ENCODE measurements around the gene DYRK1A.
"Not testable (repeated sequence)": the region's sequence is repeated elsewhere in the genome, so short reads cannot be mapped to it uniquely, and the experiment has no call there.

The DYRK1A gene

GRCh38 chr21:37483776-37484175, 117.2 kb downstream of the DYRK1A start:
- no peak for DNase-seq (ENCODE audit: low read depth in 2 of 2)

- no peak for DNase-seq (ENCODE audit: low read depth in 2 of 2)
These were observed 118.2 kb downstream of the DYRK1A start for GRCh38 chr21:37484535-37485474.

DNA sequence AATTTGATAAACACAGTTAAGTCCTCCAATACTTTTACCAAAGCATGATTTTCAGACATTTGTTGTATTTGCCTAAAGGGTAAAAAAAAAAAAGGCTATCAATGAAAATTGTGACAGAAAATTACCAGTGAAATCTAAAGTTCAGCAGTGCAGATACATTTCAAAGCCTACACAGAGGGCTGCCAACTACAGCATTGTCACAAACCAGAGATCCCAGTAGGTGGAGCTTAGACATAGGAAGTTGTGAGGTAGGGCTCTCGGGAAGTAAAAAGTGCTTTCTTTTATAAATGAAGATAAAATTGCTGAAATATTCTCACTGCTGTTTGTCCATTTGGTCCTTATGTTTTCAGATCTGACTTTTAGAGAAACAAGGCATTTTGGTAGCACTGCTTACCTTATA, 123.0 kb downstream of the DYRK1A start:
- no peak for DNase-seq (ENCODE audit: low read depth in 2 of 2)

GRCh38 chr21:37490084-37490483, 123.5 kb downstream of the DYRK1A start:
- no peak for DNase-seq (ENCODE audit: low read depth in 2 of 2)

DNA sequence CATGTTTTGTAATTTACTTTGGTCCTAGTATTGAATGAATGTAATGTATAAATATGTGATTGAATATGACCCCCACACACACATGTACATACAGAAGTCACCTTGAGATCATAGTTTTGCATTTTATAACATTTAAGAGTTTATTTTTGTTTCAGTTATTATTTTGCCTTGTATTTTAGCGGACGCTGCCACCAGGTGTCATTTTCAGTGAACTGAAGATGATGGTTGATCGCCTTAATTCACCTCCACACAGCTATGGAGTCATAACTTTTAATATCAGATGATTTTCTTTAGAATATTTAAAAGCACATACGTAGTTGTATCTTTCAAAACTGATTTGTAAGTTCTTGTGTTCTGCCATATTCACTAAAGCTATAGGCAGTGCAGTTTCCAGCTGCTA, 130.4 kb downstream of the DYRK1A start:
- DNase-seq (ENCODE audit: low read depth in 2 of 2) = no peak

DNA sequence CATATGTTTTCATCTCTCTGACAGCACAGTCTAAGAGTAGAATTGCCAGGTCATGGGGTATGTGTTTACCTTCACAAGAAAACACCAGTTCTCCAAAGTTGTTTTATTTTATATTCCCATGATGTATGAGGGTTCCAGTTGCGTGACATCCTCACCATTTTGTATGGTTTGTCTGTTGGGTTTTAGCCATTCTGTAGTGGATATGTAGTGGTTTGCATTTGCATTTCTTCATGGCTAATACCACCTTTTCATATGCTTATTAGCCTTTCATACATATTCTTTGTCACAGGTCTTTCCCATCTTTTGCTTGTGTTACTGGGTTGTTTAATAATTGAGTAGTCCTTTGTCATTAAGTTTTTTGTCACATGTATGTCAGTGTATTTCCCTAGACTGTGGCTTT, 132.1 kb downstream of the DYRK1A start:
- no peak for DNase-seq (ENCODE audit: low read depth in 2 of 2)

GRCh38 chr21:37502947-37503346, 136.4 kb downstream of the DYRK1A start:
- DNase-seq (ENCODE audit: low read depth in 2 of 2) = no peak

- DNase-seq (ENCODE audit: low read depth in 2 of 2) = no peak
These were observed 137.4 kb downstream of the DYRK1A start for GRCh38 chr21:37503848-37504467.

DNA sequence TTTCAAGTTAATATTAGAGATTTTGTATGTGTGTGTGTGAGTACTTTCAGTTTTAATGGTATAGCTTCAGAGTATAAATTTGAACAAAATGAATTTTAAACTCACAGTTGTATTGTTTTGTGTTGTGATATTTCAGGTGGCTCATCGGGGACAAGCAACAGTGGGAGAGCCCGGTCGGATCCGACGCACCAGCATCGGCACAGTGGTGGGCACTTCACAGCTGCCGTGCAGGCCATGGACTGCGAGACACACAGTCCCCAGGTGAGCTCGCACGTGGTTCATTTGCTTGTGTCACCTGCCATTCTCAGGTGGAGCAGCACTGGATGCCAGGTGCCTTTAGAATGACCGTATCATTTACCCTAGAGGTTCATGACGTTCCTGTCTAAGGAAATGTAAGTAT, 139.4 kb downstream of the DYRK1A start:
- no peak for DNase-seq (ENCODE audit: low read depth in 2 of 2)

- no peak for DNase-seq (ENCODE audit: low read depth in 2 of 2)
These were observed 141.1 kb downstream of the DYRK1A start for GRCh38 chr21:37507716-37508115.

DNA sequence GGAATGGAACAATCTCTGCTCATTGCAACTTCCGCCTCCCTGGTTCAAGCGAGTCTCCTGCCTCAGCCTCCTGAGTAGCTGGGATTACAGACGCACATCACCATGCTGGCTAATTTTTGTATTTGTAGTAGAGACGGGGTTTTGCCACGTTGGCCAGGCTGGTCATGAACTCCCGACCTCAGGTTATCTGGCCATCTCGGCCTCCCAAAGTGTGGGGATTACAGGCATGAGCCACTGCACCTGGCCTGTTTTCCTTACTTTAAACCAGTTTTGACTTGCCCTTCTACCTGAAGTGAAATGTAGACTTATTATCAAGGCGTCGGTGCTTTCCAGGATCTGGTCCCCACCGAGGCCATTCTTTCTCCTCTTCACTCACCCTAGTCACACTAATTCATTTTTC, 141.8 kb downstream of the DYRK1A start:
- no peak for DNase-seq (ENCODE audit: low read depth in 2 of 2)

- no peak for DNase-seq (ENCODE audit: low read depth in 2 of 2)
These were observed 143.3 kb downstream of the DYRK1A start for GRCh38 chr21:37509802-37510393.

DNA sequence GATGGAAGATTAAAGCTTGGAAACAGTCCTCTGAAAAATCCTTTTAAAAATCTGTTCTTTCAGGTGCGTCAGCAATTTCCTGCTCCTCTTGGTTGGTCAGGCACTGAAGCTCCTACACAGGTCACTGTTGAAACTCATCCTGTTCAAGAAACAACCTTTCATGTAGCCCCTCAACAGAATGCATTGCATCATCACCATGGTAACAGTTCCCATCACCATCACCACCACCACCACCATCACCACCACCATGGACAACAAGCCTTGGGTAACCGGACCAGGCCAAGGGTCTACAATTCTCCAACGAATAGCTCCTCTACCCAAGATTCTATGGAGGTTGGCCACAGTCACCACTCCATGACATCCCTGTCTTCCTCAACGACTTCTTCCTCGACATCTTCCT, 145.3 kb downstream of the DYRK1A start:
- DNase-seq (ENCODE audit: low read depth in 2 of 2) = no peak

GRCh38 chr21:37513383-37513782, 146.8 kb downstream of the DYRK1A start:
- no peak for DNase-seq (ENCODE audit: low read depth in 2 of 2)

DNA sequence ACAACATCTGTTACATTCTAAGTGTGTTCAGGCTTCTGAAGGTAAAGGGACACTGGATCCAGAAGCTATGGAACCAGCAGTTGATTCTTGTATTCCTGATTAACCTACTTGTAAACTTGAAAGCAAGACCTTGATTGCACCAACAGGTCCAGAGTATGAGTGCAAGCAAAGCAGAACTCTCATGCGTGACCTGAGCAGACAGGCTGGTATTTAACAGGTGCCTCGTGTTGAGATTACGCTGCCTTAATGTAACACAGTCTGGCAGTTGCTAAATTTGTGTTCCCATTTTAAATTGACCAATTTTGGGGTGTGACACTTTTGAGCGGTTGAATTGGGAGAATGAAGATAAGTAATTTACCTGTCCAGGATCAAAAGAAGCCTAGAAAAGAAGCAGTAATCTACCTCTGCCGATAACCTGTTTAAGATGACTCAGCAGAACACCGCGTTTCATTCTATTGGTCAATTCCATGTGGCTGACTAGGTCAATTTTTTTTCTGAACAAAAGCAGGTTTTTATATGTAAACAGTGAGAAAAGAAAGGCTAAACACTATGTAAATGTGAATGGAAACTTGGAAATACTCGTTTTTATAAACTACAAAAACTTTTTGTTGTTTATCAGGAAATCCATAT, 147.6 kb downstream of the DYRK1A start:
- no peak for DNase-seq (ENCODE audit: low read depth in 2 of 2)

GRCh38 chr21:37516998-37517397, 150.4 kb downstream of the DYRK1A start:
- no peak for DNase-seq (ENCODE audit: low read depth in 2 of 2)

DNA sequence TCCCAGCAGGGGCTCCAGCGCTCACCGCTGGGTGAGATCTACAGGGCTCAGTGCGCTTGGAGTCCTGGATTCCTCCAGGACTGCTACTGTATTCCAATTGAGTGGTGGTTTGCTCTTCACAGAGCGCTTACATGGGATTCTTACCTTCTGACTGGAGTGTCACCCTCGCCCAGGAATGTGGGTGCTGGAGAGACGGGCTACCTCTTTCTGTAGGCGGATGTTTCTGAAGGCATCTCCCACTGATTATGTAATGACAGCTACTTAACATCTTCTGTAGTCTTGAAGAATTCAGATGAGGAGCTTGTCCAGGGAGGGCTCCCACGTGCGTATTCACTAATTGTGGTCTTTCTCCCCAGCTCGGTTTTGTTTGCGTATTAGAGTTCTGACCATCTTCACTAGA, 154.2 kb downstream of the DYRK1A start:
- DNase-seq (ENCODE audit: low read depth in 2 of 2) = no peak

- no peak for DNase-seq (ENCODE audit: low read depth in 2 of 2)
These were observed 155.1 kb downstream of the DYRK1A start for GRCh38 chr21:37521658-37522057.

- no peak for DNase-seq (ENCODE audit: low read depth in 2 of 2)
These were observed 156.2 kb downstream of the DYRK1A start for GRCh38 chr21:37522641-37523295.

DNA sequence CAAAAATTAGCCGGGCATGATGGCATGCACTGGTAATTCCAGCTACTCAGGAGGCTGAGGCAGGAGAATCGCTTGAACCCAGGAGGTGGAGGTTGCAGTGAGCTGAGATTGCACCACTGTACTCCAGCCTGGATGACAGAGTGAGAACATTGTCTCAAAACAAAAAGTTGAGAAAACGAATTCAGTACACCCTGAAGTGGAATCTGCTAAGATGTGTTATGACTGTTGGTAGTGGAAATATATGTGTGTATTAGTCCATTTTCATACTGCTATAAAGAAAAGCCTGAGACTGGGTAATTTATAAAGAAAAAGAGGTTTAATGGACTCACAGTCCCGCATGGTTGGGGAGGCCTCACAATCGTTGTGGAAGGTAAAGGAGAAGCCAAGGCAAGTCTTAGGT, 158.4 kb downstream of the DYRK1A start:
- DNase-seq (ENCODE audit: low read depth in 2 of 2) = not testable (repeated sequence)

DNA sequence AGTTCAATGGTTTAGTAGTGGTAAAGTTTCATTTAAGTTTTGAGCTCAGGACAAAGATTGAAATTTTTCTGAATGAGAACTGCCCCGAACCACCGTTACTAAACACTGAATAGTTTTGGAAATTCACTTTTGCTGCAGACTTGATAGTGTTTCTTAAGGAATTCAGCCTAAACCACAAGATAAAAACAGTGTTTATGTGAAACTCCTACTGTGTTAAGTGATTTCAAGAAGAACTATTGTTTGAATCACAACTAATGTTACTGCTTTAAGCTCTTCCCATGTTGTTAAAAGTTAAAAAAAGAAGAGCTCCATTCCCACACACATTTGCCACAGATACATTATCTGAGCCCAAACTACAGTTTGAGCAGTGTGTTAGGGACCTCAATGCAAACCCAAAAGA, 159.2 kb downstream of the DYRK1A start:
- DNase-seq (ENCODE audit: low read depth in 2 of 2) = no peak

GRCh38 chr21:37527103-37527502, 160.5 kb downstream of the DYRK1A start:
- DNase-seq (ENCODE audit: low read depth in 2 of 2) = no peak

Measured in stimulated activated CD8-positive, alpha-beta memory T cell treated with anti-CD3 and anti-CD28 coated beads, Interleukin-15, amount 100 ng/mL, for 4 hours (primary cell).